A673 (cell line): ENCODE results near the gene TBC1D2B. TPM values are rescaled to one million over a fixed set of nuclear protein-coding genes. Genes with fewer than 3 reads are reported as not detected.

Source experiments
- BruUV-seq: library from RNA; stranded (reverse); fragments of 400-500 nt; replicated peaks from 2 replicates; lab custom pipeline; 2021; lab: Mats Ljungman, UMichigan
- CTCF ChIA-PET: fragments of 300-600 bp; sonication (Branson Sonifier 250); formaldehyde crosslinking; loops from one replicate; lab custom pipeline; 2022; ENCODE audit warnings: antibody characterized with exemption; lab: Charles Lee
- POLR2A ChIA-PET: fragments of 300-600 bp; sonication (Branson Sonifier 250); formaldehyde crosslinking; loops from one replicate; lab custom pipeline; 2022; ENCODE audit warnings: antibody characterized with exemption; ENCODE audit not compliant: low non-redundant PET; lab: Charles Lee
- DNase-seq: peaks from one replicate; pipeline ENCODE4 v3.0.0-alpha.2; 2015; ENCODE audit warnings: low spot score
- H3K27ac ChIP-seq: fragments of 200-600 bp; sonication (generic); 2 replicates; pipeline ENCODE4 v1.5.1; 2016; ENCODE audit warnings: mixed run types, low read depth, mild to moderate bottlenecking, mixed read lengths, antibody characterized with exemption, low read length; ENCODE audit not compliant: poor library complexity, severe bottlenecking
- H3K27me3 ChIP-seq: fragments of 200-600 bp; sonication (generic); replicated peaks from 2 replicates; pipeline ENCODE4 v1.6.1; 2017; ENCODE audit warnings: mixed run types, low read depth, mild to moderate bottlenecking, mixed read lengths, antibody characterized with exemption, low read length; ENCODE audit not compliant: insufficient read depth, poor library complexity
- H3K36me3 ChIP-seq: fragments of 200-600 bp; sonication (generic); 2 replicates; pipeline ENCODE4 v1.6.1; 2016; ENCODE audit warnings: mixed run types, mild to moderate bottlenecking, mixed read lengths, antibody characterized with exemption, low read length; ENCODE audit not compliant: insufficient read depth, poor library complexity, severe bottlenecking
- H3K4me1 ChIP-seq: fragments of 200-600 bp; sonication (generic); 2 replicates; pipeline ENCODE4 v1.6.1; 2017; ENCODE audit warnings: mixed run types, mild to moderate bottlenecking, mixed read lengths, antibody characterized with exemption, low read length; ENCODE audit not compliant: insufficient read depth, poor library complexity, severe bottlenecking
- H3K4me3 ChIP-seq: fragments of 200-600 bp; sonication (generic); 2 replicates; pipeline ENCODE4 v1.5.1; 2016; ENCODE audit warnings: low read depth, mixed run types, mild to moderate bottlenecking, mixed read lengths, low read length; ENCODE audit not compliant: poor library complexity, severe bottlenecking
- H3K9me3 ChIP-seq: fragments of 200-600 bp; sonication (generic); 2 replicates; pipeline ENCODE4 v1.6.1; 2016; ENCODE audit warnings: mixed run types, low read depth, mild to moderate bottlenecking, mixed read lengths, antibody characterized with exemption, low read length; ENCODE audit not compliant: poor library complexity, severe bottlenecking
- CTCF ChIP-seq: fragments of 300-800, 200-600 bp; sonication (generic); conservative IDR thresholded peaks from 2 replicates; pipeline ENCODE4 v1.5.1; 2017; ENCODE audit warnings: low read depth, mild to moderate bottlenecking, antibody characterized with exemption, low read length, moderate library complexity, mixed read lengths
- EZH2 ChIP-seq: fragments of 200-600 bp; sonication (generic); IDR thresholded peaks from 2 replicates; pipeline ENCODE4 v1.6.1; 2017; ENCODE audit warnings: borderline replicate concordance, low read depth, mild to moderate bottlenecking, mixed read lengths, antibody characterized with exemption, low read length; ENCODE audit not compliant: poor library complexity, severe bottlenecking
- intact Hi-C: fragments of 100-400 bp; cut with micrococcal nuclease; formaldehyde crosslinking; loops from one replicate; pipeline ENCODE4 v1.10.0; 2022; ENCODE audit not compliant: unreplicated experiment
- total RNA-seq: library from RNA; stranded (reverse); gene quantifications from 2 replicates; pipeline ENCODE4 v1.2.3, GENCODE V29; 2021

TBC1D2B gene
- total RNA-seq, 1 experiment from 2014 or later, result 26.0 TPM

GRCh38 chr15:78012643-78013077 is 64.9 kb downstream of the TBC1D2B start:
- H3K9me3 ChIP-seq, result no peaks in the 10 kb centered on the region
- H3K4me1 ChIP-seq, result no peaks in the 10 kb centered on the region
- no peak for DNase-seq
- POLR2A ChIA-PET, result no interaction called here
- no TSS peak for BruUV-seq
- intact Hi-C loops, result no loop called here
- H3K36me3 ChIP-seq, result peaks cover 43% of the 10 kb centered on the region
- H3K27ac ChIP-seq, result no peak overlapping the region
- no peak overlapping the region for H3K4me3 ChIP-seq
- TF ChIP-seq EZH2 (no peak), CTCF (no peak)
- no peaks in the 10 kb centered on the region for H3K27me3 ChIP-seq
- CTCF ChIA-PET, result no interaction called here

- intact Hi-C loops, result no loop called here
- H3K36me3 ChIP-seq, result peaks cover 31% of the 10 kb centered on the region
- ChIA-PET POLR2A (no interaction called here), CTCF (no interaction called here)
- H3K4me1 ChIP-seq, result no peaks in the 10 kb centered on the region
- TF ChIP-seq CTCF, result no peak
- TF ChIP-seq EZH2, result no peak
- BruUV-seq, result no TSS peak
- H3K9me3 ChIP-seq, result no peaks in the 10 kb centered on the region
- H3K27me3 ChIP-seq, result no peaks in the 10 kb centered on the region
- DNase-seq, result no peak
- H3K4me3 ChIP-seq, result no peak overlapping the region
- no peak overlapping the region for H3K27ac ChIP-seq
Measured at GRCh38 chr15:78010067-78010466, 67.4 kb downstream of the TBC1D2B start.

- ChIA-PET POLR2A (no interaction called here), CTCF (no interaction called here)
- Histone ChIP-seq H3K27ac (no peak overlapping the region), H3K4me1 (no peaks in the 10 kb centered on the region), H3K9me3 (no peaks in the 10 kb centered on the region), H3K27me3 (no peaks in the 10 kb centered on the region), H3K36me3 (peaks cover 31% of the 10 kb centered on the region), H3K4me3 (no peak overlapping the region)
- no TSS peak for BruUV-seq
- intact Hi-C loops, result no loop called here
- no peak for DNase-seq
- no peak for TF ChIP-seq CTCF
- TF ChIP-seq EZH2, result no peak
Measured at GRCh38 chr15:78007964-78008886, 69.3 kb downstream of the TBC1D2B start.
